Esophagus squamous epithelium (tissue), 5 donors: ENCODE data around the gene CLSTN2. TPM values are rescaled to one million over a fixed set of nuclear protein-coding genes. Genes with fewer than 3 reads are reported as not detected.
A peak's percentile ranks its signal among the peaks of the same experiment; 100 is the strongest.

ENCODE experiments used
- DNase-seq: peaks from one replicate; lab custom pipeline; 2025; lab: John Stamatoyannopoulos, UW
- H3K27ac ChIP-seq, 4 donors: fragments of 200-600 bp; sonication (generic); one replicate each; pipeline ENCODE4 v1.5.1; 2016 to 2019; ENCODE audit warnings: mild to moderate bottlenecking in 1 of 4
- H3K27me3 ChIP-seq, 4 donors: fragments of 200-600 bp; sonication (generic); 1 replicate in 3 of 4; 2 replicates in 1 of 4; pipeline versions ENCODE4 v1.5.1 to v1.6.0; 2017 to 2021; ENCODE audit warnings: antibody characterized with exemption in 1 of 4
- H3K36me3 ChIP-seq, 3 donors: fragments of 200-600 bp; sonication (generic); one replicate each; pipeline ENCODE4 v1.5.1; 2016 to 2019
- H3K4me1 ChIP-seq, 3 donors: fragments of 200-600 bp; sonication (generic); one replicate each; pipeline ENCODE4 v1.5.1; 2017 to 2019
- H3K4me3 ChIP-seq, 4 donors: fragments of 200-600 bp; sonication (generic); 1 replicate in 3 of 4; 2 replicates in 1 of 4; pipeline ENCODE4 v1.5.1; 2016 to 2019; ENCODE audit warnings: mild to moderate bottlenecking in 2 of 4, moderate library complexity in 1 of 4
- H3K9me3 ChIP-seq, 3 donors: fragments of 200-600 bp; sonication (generic); one replicate each; pipeline ENCODE4 v1.5.1; 2016 to 2019
- CTCF ChIP-seq, 6 experiments: fragments of 450-650 bp in 4 of 6; fragments of 200-600 bp in 2 of 6; sonication (generic) in 2 of 6; IDR thresholded peaks; one replicate each; pipeline ENCODE4 v1.5.1; 2016 to 2019; ENCODE audit warnings: antibody characterized with exemption in 6 of 6, mild to moderate bottlenecking in 4 of 6, moderate library complexity in 4 of 6
- POLR2A ChIP-seq, 4 donors: fragments of 450-650 bp; IDR thresholded peaks; one replicate each; pipeline ENCODE4 v1.6.1; 2017; ENCODE audit warnings: antibody characterized with exemption in 4 of 4, mild to moderate bottlenecking in 4 of 4, moderate library complexity in 3 of 4
- WGBS, 2 donors: methylation state at CpG; one replicate each; pipeline ENCODE4 v1.1.5; 2018; 5-methylcytosine and 5-hydroxymethylcytosine counted together
- intact Hi-C: fragments of 100-400 bp; cut with DNase I; formaldehyde crosslinking; loops from one replicate; pipeline ENCODE4 v1.15.0; 2022
- total RNA-seq, 4 donors: library from RNA; depleted of rRNA; stranded (reverse); fragments of >200 nt; gene quantifications; one replicate each; pipeline ENCODE4 v1.1.0, GENCODE V29; 2016
- donor health status: DM: yes; HTN: yes; CAD: no.

CLSTN2 gene
- total RNA-seq, 4 donors from 2014 or later: 0.53 to 5.0 (median 3.1) TPM

DNA sequence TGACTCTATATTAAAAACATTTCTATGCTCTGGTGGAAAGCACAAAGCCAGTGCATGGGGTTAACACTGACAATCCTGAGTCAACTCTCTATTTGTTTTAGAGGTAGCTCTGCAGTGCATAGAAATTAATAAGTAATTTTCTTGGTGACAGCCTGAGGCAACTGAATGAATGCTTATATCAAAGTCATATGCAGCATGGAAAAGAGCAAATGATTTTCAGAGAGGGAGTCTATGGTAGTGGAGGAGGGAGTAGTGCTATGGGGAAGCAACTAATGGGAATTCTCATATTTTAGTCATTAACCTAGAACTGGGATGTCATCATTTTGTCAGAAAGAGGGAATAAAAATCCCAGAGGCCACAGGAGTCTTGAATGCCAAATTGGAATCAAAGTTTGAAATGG is 99.1 kb downstream of the CLSTN2 start:
- Histone ChIP-seq H3K9me3 (no peaks in the 10 kb centered on the region), H3K27me3 (no peaks in the 10 kb centered on the region), H3K36me3 (no peaks in the 10 kb centered on the region), H3K27ac (no peak overlapping the region), H3K4me1 (no peaks in the 10 kb centered on the region), H3K4me3 (no peak overlapping the region)
- TF ChIP-seq POLR2A (IDR thresholded peaks at IDR 0.05) (no peak), CTCF (IDR thresholded peaks at IDR 0.05) (no peak)
- no peak for DNase-seq
- intact Hi-C loops: no loop called here

DNA sequence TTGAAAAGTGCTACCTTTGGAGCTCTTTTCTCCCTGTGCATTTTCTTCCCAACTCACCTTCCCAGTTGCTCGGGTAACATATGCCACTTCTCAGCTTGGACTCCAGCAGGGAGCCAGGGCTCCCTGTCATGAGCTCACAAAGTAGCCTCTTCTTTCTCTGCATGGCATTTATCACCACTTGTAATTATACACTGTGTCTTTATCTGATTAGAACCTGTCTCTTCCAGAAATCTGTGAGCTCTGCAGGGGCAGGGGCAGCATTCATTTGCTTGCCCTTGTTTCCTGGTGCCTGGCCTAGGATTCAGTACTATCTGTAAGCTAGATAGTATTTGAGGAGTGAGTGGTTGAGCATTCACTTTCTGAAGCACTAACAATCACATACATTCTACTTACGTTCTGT is 100.9 kb downstream of the CLSTN2 start:
- Histone ChIP-seq H3K36me3 (no peaks in the 10 kb centered on the region), H3K27ac (no peak overlapping the region), H3K4me1 (no peaks in the 10 kb centered on the region), H3K27me3 (no peaks in the 10 kb centered on the region), H3K9me3 (no peaks in the 10 kb centered on the region), H3K4me3 (no peak overlapping the region)
- no peak for DNase-seq
- TF ChIP-seq POLR2A (IDR thresholded peaks at IDR 0.05): no peak
- no peak for TF ChIP-seq CTCF (IDR thresholded peaks at IDR 0.05)
- WGBS, 2 donors: 65 to 69% methylated on average over 2 of the region's 2 CpGs
- intact Hi-C loops: no loop called here

DNA sequence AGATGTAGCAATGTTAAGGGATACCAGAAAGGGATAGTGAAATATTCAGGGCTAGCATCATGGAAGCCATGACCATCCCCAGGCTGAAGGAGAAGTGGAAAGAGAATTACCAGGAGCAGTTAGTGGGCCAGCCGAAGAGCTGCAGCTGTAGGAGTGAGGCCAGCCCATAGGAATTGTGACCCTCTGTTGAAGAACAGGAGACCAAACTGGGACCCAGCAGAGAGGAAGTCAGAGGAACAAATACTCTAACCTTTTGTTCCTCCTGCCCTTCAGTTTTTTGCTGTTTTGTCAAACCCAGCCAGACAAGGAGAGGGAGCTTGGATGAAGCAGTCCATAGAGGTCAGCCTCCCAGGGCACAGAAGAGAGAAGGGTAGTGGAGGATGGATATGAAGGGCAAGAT is 115.4 kb downstream of the CLSTN2 start:
- TF ChIP-seq CTCF (IDR thresholded peaks at IDR 0.05) (no peak), POLR2A (IDR thresholded peaks at IDR 0.05) (no peak)
- Histone ChIP-seq H3K4me3 (no peak overlapping the region), H3K4me1 (no peaks in the 10 kb centered on the region), H3K36me3 (no peaks in the 10 kb centered on the region), H3K27ac (no peak overlapping the region), H3K9me3 (no peaks in the 10 kb centered on the region), H3K27me3 (no peaks in the 10 kb centered on the region)
- WGBS, 2 donors: 70 to 100% methylated on average over 1 of the region's 1 CpG
- DNase-seq: no peak
- intact Hi-C loops: no loop called here

GRCh38 chr3:140051019-140051957 is 116.3 kb downstream of the CLSTN2 start:
- H3K4me3 ChIP-seq: no peak overlapping the region
- DNase-seq: no peak
- peak in 3 of 6 experiments; percentile 14 to 45 (median 35) for TF ChIP-seq CTCF (IDR thresholded peaks at IDR 0.05)
- no peak for TF ChIP-seq POLR2A (IDR thresholded peaks at IDR 0.05)
- no peak overlapping the region for H3K27ac ChIP-seq
- H3K4me1 ChIP-seq: no peaks in the 10 kb centered on the region
- no peaks in the 10 kb centered on the region for H3K27me3 ChIP-seq
- no peaks in the 10 kb centered on the region for H3K9me3 ChIP-seq
- no peaks in the 10 kb centered on the region for H3K36me3 ChIP-seq
- intact Hi-C loops: no loop called here
- WGBS, 2 donors: 36 to 51% methylated on average over 8 to 12 of the region's 12 CpGs
